MM.1S (cell line): ENCODE results near the gene SIPA1L2.

Experiments
- EZH2 ChIP-seq: fragments of 300-600 bp; sonication (generic); optimal IDR thresholded peaks from 2 replicates; pipeline ENCODE3; 2017; ENCODE audit warnings: low read depth, mild to moderate bottlenecking, antibody characterized with exemption, low read length, mixed read lengths
- TF ChIP-seq, protein P1 (sequence below): fragments of 300-600 bp; sonication (generic); IDR thresholded peaks from 2 replicates; pipeline ENCODE4 v1.5.1; 2016; ENCODE audit warnings: antibody characterized with exemption, low read length, mixed read lengths

DNA sequence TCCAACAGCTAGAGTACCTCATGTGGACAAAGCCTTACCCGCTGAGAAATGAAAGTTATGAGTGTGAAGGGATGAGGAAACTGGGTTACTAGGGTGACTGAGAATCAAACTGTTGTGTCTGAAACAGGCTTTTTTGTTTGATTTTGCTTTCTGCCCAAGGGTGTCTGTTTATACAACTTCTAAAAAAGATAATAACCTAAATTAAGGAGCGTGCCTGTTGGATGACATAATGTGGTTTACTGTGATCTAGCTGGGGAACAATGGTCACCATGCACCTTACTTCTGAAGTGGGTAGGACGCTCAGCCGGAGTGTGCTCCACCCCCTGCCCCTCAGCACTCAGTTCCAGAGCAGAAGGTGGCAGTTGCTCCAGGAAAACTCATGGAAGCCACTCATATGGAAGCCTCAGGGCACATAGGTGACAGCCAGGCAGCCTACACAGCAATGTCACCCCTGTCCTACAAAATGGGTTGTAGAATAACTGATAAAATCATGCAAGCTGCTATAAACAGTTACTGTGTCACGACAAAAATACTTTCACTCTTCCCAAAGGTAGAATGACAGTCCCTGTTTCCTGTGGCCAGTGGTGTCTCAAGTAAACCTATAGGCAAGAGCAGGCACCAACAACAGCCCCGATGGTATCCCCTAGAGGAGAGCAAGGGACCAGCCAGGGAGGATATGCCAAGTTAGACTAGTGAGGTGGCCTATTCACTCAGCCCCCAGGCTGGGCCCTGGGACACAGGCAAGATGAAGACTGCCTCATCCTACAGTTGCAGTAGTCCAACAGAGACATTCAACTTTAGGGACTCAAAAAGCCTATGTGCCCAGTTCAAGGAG lies 29.3 kb downstream of the SIPA1L2 start:
- TF ChIP-seq, protein P1, sequence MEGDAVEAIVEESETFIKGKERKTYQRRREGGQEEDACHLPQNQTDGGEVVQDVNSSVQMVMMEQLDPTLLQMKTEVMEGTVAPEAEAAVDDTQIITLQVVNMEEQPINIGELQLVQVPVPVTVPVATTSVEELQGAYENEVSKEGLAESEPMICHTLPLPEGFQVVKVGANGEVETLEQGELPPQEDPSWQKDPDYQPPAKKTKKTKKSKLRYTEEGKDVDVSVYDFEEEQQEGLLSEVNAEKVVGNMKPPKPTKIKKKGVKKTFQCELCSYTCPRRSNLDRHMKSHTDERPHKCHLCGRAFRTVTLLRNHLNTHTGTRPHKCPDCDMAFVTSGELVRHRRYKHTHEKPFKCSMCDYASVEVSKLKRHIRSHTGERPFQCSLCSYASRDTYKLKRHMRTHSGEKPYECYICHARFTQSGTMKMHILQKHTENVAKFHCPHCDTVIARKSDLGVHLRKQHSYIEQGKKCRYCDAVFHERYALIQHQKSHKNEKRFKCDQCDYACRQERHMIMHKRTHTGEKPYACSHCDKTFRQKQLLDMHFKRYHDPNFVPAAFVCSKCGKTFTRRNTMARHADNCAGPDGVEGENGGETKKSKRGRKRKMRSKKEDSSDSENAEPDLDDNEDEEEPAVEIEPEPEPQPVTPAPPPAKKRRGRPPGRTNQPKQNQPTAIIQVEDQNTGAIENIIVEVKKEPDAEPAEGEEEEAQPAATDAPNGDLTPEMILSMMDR, result no peak
- TF ChIP-seq EZH2, result no peak
